HCT116 (cell line): Measurements from ENCODE around the gene KRT14. TPM values are rescaled to one million over a fixed set of nuclear protein-coding genes. Genes with fewer than 3 reads are reported as not detected.

Source experiments
- ATAC-seq: fragments of 200-7000 bp; cut with Tn5 transposase; 2 replicates; pipeline ENCODE4 v1.9.1; 2020; ENCODE audit warnings: mild to moderate bottlenecking, moderate library complexity
- BruUV-seq: library from RNA; stranded (reverse); fragments of 400-500 nt; replicated peaks from 2 replicates; lab custom pipeline; 2021; lab: Mats Ljungman, UMichigan
- CTCF ChIA-PET: fragments of 300-600 bp; sonication (Branson Sonifier 250); formaldehyde crosslinking; loops from one replicate; lab custom pipeline; 2021; ENCODE audit warnings: antibody characterized with exemption; lab: Charles Lee
- POLR2A ChIA-PET: fragments of 300-600, 350-600 bp; sonication (Branson Sonifier 250); formaldehyde crosslinking; loops from one replicate; lab custom pipeline; 2021; ENCODE audit warnings: antibody characterized with exemption; lab: Charles Lee
- RAD21 ChIA-PET, 2 experiments: fragments of 300-600 bp; sonication (Branson Sonifier 250); formaldehyde crosslinking; loops; one replicate each; lab custom pipeline; 2023; ENCODE audit warnings: low total read pairs in 2 of 2; ENCODE audit not compliant: uncharacterized antibody in 2 of 2, unreplicated experiment in 2 of 2, low non-redundant PET in 1 of 2; lab: Charles Lee
- DNase-seq: peaks from one replicate; pipeline ENCODE4 v3.0.0-alpha.2; 2010; ENCODE audit warnings: low read depth, low spot score
- H2AFZ ChIP-seq: fragments of 200-600 bp; shearing (Covaris generic), sonication (generic); 2 replicates; pipeline ENCODE4 v1.6.1; 2017; ENCODE audit warnings: low read depth, mixed run types, mixed read lengths, antibody characterized with exemption, low read length; ENCODE audit not compliant: poor library complexity, severe bottlenecking
- H3K27ac ChIP-seq: 2 replicates; pipeline ENCODE4 v1.5.1; 2012; ENCODE audit warnings: low read depth, low read length
- H3K27me3 ChIP-seq: fragments of 200-600 bp; sonication (generic); 2 replicates; pipeline ENCODE4 v1.6.1; 2016; ENCODE audit warnings: mixed run types, low read length, mixed read lengths; ENCODE audit not compliant: insufficient read depth
- H3K36me3 ChIP-seq, 2 experiments: fragments of 200-500 bp in 1 of 2; fragments of 200-600 bp in 1 of 2; sonication (Bioruptor generic) in 1 of 2; sonication (generic) in 1 of 2; 2 replicates each; pipeline versions ENCODE4 v1.5.1 to v1.6.1; 2014 to 2016; ENCODE audit warnings: low read length in 2 of 2, inconsistent platforms in 1 of 2, mixed read lengths in 1 of 2, mixed run types in 1 of 2; ENCODE audit not compliant: insufficient read depth in 2 of 2, control insufficient read depth in 1 of 2
- H3K4me1 ChIP-seq, 2 experiments: fragments of 200-600 bp in 1 of 2; sonication (generic) in 1 of 2; 2 replicates each; pipeline versions ENCODE4 v1.5.1 to v1.6.1; 2012 to 2017; ENCODE audit warnings: low read length in 2 of 2, inconsistent platforms in 1 of 2, mild to moderate bottlenecking in 1 of 2, mixed read lengths in 1 of 2, mixed run types in 1 of 2, moderate library complexity in 1 of 2; ENCODE audit not compliant: insufficient read depth in 2 of 2, control insufficient read depth in 1 of 2
- H3K4me2 ChIP-seq: fragments of 200-600 bp; sonication (generic); 2 replicates; pipeline ENCODE4 v1.6.1; 2017; ENCODE audit warnings: mixed run types, low read length, mixed read lengths
- H3K4me3 ChIP-seq, 2 experiments: fragments of 200-600 bp in 1 of 2; sonication (generic) in 1 of 2; replicated peaks in 1 of 2; 2 replicates each; pipeline ENCODE4 v1.5.1; 2011 to 2016; ENCODE audit warnings: low read length in 2 of 2, control low read depth in 1 of 2, low read depth in 1 of 2, mild to moderate bottlenecking in 1 of 2, mixed read lengths in 1 of 2, mixed run types in 1 of 2
- H3K79me2 ChIP-seq: fragments of 200-600 bp; sonication (generic); 2 replicates; pipeline ENCODE4 v1.6.1; 2017; ENCODE audit warnings: mild to moderate bottlenecking, mixed run types, low read length, moderate library complexity, mixed read lengths; ENCODE audit not compliant: insufficient read depth
- H3K9ac ChIP-seq: fragments of 200-600 bp; sonication (generic); 2 replicates; pipeline ENCODE4 v1.6.1; 2016; ENCODE audit warnings: low read length, mixed read lengths
- H3K9me2 ChIP-seq: fragments of 200-600 bp; sonication (generic), shearing (Covaris generic); 2 replicates; pipeline ENCODE4 v1.6.1; 2017; ENCODE audit warnings: mixed run types, mild to moderate bottlenecking, moderate library complexity; ENCODE audit not compliant: insufficient read depth
- H3K9me3 ChIP-seq, 2 experiments: fragments of 200-500 bp in 1 of 2; fragments of 200-600 bp in 1 of 2; sonication (Bioruptor generic) in 1 of 2; sonication (generic) in 1 of 2; 2 replicates each; pipeline ENCODE4 v1.6.1; 2014 to 2017; ENCODE audit warnings: low read length in 2 of 2, mixed read lengths in 2 of 2, inconsistent platforms in 1 of 2, low read depth in 1 of 2, mild to moderate bottlenecking in 1 of 2, mixed run types in 1 of 2, moderate library complexity in 1 of 2; ENCODE audit not compliant: control insufficient read depth in 1 of 2, insufficient read depth in 1 of 2
- H4K20me1 ChIP-seq: fragments of 200-600 bp; sonication (generic), shearing (Covaris generic); 2 replicates; pipeline ENCODE4 v1.6.1; 2017; ENCODE audit warnings: mixed run types, mild to moderate bottlenecking, moderate library complexity; ENCODE audit not compliant: insufficient read depth
- CTCF ChIP-seq, 3 experiments: fragments of 200-600 bp in 1 of 3; sonication (generic) in 1 of 3; IDR thresholded peaks in 2 of 3; conservative IDR thresholded peaks in 1 of 3; 2 replicates each; pipeline ENCODE4 v1.5.1; 2012 to 2017; ENCODE audit warnings: low read depth in 2 of 3, low read length in 2 of 3, antibody characterized with exemption in 1 of 3, borderline replicate concordance in 1 of 3, control low read depth in 1 of 3, mild to moderate bottlenecking in 1 of 3, mixed read lengths in 1 of 3, mixed run types in 1 of 3, moderate library complexity in 1 of 3; ENCODE audit not compliant: insufficient read depth in 1 of 3
- ELF1 ChIP-seq: IDR thresholded peaks from 2 replicates; pipeline ENCODE4 v1.6.1; 2012; ENCODE audit warnings: low read depth, borderline replicate concordance
- EZH2 ChIP-seq: fragments of 200-600 bp; sonication (generic); IDR thresholded peaks from 2 replicates; pipeline ENCODE4 v1.6.1; 2017; ENCODE audit warnings: antibody characterized with exemption, mixed run types
- JUND ChIP-seq: IDR thresholded peaks from 2 replicates; pipeline ENCODE4 v1.6.1; 2012
- REST ChIP-seq: IDR thresholded peaks from 2 replicates; pipeline ENCODE4 v1.6.1; 2012; ENCODE audit warnings: low read depth
- SIN3A ChIP-seq: IDR thresholded peaks from 2 replicates; pipeline ENCODE4 v1.6.1; 2012; ENCODE audit warnings: low read depth
- SP1 ChIP-seq: IDR thresholded peaks from 2 replicates; pipeline ENCODE4 v1.6.1; 2012; ENCODE audit warnings: low read depth
- TCF7L2 ChIP-seq: IDR thresholded peaks from 2 replicates; pipeline ENCODE4 v1.7.0; 2011; ENCODE audit warnings: borderline replicate concordance, inconsistent platforms; ENCODE audit not compliant: insufficient read depth, insufficient read length; ENCODE audit errors: extremely low read depth
- YY1 ChIP-seq: IDR thresholded peaks from 2 replicates; pipeline ENCODE4 v1.6.1; 2011; ENCODE audit warnings: low read length, low read depth, moderate library complexity, mild to moderate bottlenecking; ENCODE audit not compliant: insufficient replicate concordance; ENCODE audit errors: extremely low read depth
- ZBTB33 ChIP-seq: IDR thresholded peaks from 2 replicates; pipeline ENCODE4 v1.6.1; 2011; ENCODE audit warnings: mild to moderate bottlenecking, low read length, moderate library complexity; ENCODE audit not compliant: insufficient replicate concordance; ENCODE audit errors: extremely low read depth
- ZFX ChIP-seq: fragments of 450-650 bp; IDR thresholded peaks from 2 replicates; pipeline ENCODE4 v1.6.1; 2017
- ZNF274 ChIP-seq: fragments of 200-500 bp; sonication (Bioruptor generic); IDR thresholded peaks from 2 replicates; pipeline ENCODE4 v1.6.1; 2014; ENCODE audit warnings: mild to moderate bottlenecking, low read depth, low read length, inconsistent platforms
- intact Hi-C: fragments of 100-400 bp; cut with micrococcal nuclease; formaldehyde crosslinking; loops from 2 replicates; pipeline ENCODE4 v1.10.0; 2022
- total RNA-seq: library from RNA; stranded (reverse); gene quantifications from one replicate; pipeline ENCODE4 v1.2.1, GENCODE V29; 2021; ENCODE audit not compliant: unreplicated experiment

Gene KRT14
- total RNA-seq, 1 experiment from 2014 or later, result not detected

GRCh38 chr17:41555105-41555887 is 31.4 kb downstream of the KRT14 start:
- no peak overlapping the region for H2AFZ ChIP-seq
- DNase-seq, result no peak
- no peak overlapping the region for H3K4me3 ChIP-seq
- no peaks in the 10 kb centered on the region for H4K20me1 ChIP-seq
- POLR2A ChIA-PET, result interaction anchor here (0.8 to 1.1 kb wide), 2 partner anchors 29 to 133 kb away, joined by 3 to 5 read pairs; partner anchors contain the start of gene EIF1
- no TSS peak for BruUV-seq
- H3K9me2 ChIP-seq, result no peaks in the 10 kb centered on the region
- no peaks in the 10 kb centered on the region for H3K9me3 ChIP-seq
- RAD21 ChIA-PET, result no interaction called here
- H3K4me1 ChIP-seq, result peaks cover 0 to 29% of the 10 kb centered on the region in 2 experiments; a peak in 2 of 4 replicates
- no peaks in the 10 kb centered on the region for H3K27me3 ChIP-seq
- ATAC-seq, result no peak
- TF ChIP-seq ZBTB33 (no peak), JUND (no peak), ZFX (no peak), REST (no peak), CTCF (IDR thresholded peaks at IDR 0.05 in 2 of 3, conservative IDR thresholded peaks at IDR 0.05 in 1 of 3; ENCODE audit: borderline replicate concordance in 1 of 3, insufficient read depth in 1 of 3, low read depth in 2 of 3, low read length in 2 of 3) (no peak), SP1 (no peak), YY1 (no peak), SIN3A (no peak), ZNF274 (no peak), ELF1 (no peak), EZH2 (no peak), TCF7L2 (no peak)
- no peak overlapping the region for H3K4me2 ChIP-seq
- no peaks in the 10 kb centered on the region for H3K79me2 ChIP-seq
- no peak overlapping the region for H3K27ac ChIP-seq
- CTCF ChIA-PET, result interaction anchor here (0.9 to 1.2 kb wide), 2 partner anchors 94 to 107 kb away, joined by 3 to 7 read pairs; no protein-coding TSS in a partner anchor
- intact Hi-C loops, result no loop called here
- no peaks in the 10 kb centered on the region for H3K36me3 ChIP-seq
- H3K9ac ChIP-seq, result no peak overlapping the region
